Thoracic aorta (tissue), 2 donors: Measurements from ENCODE around the gene PHIP. TPM values are rescaled to one million over a fixed set of nuclear protein-coding genes. Genes with fewer than 3 reads are reported as not detected.
A peak's percentile ranks its signal among the peaks of the same experiment; 100 is the strongest.

Experiments
- ATAC-seq: fragments of 150-250 bp; one replicate; pipeline ENCODE4 v1.8.0; 2017; ENCODE audit warnings: low read depth; ENCODE audit not compliant: insufficient number of reproducible peaks, low FRiP score
- DNase-seq: peaks from one replicate; pipeline ENCODE4 v3.0.0-alpha.2; 2020; ENCODE audit warnings: low spot score
- H3K27ac ChIP-seq, 2 donors: fragments of 200-600 bp; sonication (generic); 1 replicate in 1 of 2; 2 replicates in 1 of 2; pipeline ENCODE4 v1.5.1; 2016; ENCODE audit warnings: mild to moderate bottlenecking in 2 of 2, moderate library complexity in 2 of 2
- H3K27me3 ChIP-seq: fragments of 200-600 bp; sonication (generic); replicated peaks from 2 replicates; pipeline ENCODE4 v1.6.0; 2016; ENCODE audit warnings: mild to moderate bottlenecking; ENCODE audit not compliant: insufficient read depth
- H3K36me3 ChIP-seq: fragments of 200-600 bp; sonication (generic); one replicate; pipeline ENCODE4 v1.5.1; 2016
- H3K4me1 ChIP-seq, 2 donors: fragments of 200-600 bp; sonication (generic); 1 replicate in 1 of 2; 2 replicates in 1 of 2; pipeline versions ENCODE4 v1.5.1 to v1.6.0; 2016; ENCODE audit warnings: low read depth in 2 of 2, mild to moderate bottlenecking in 1 of 2; ENCODE audit not compliant: control insufficient read depth in 1 of 2
- H3K4me3 ChIP-seq: fragments of 200-600 bp; sonication (generic); 2 replicates; pipeline ENCODE4 v1.5.1; 2016; ENCODE audit warnings: mild to moderate bottlenecking
- H3K9me3 ChIP-seq: fragments of 200-600 bp; sonication (generic); 2 replicates; pipeline ENCODE4 v1.5.1; 2016
- CTCF ChIP-seq: fragments of 200-600 bp; sonication (generic); IDR thresholded peaks from one replicate; pipeline ENCODE4 v1.5.1; 2019; ENCODE audit warnings: antibody characterized with exemption
- total RNA-seq, 2 donors: library from RNA; depleted of rRNA; stranded (reverse); fragments of >200 nt; gene quantifications; one replicate each; pipeline versions ENCODE4 v1.1.0 to v1.2.3, GENCODE V29; 2016

PHIP gene
- total RNA-seq, 2 donors from 2014 or later, result 25.0 to 35.6 TPM

GRCh38 chr6:79072640-79073181, 5.3 kb downstream of the PHIP start:
- Histone ChIP-seq H3K36me3 (no peaks in the 10 kb centered on the region), H3K27me3 (no peaks in the 10 kb centered on the region), H3K27ac (no peak overlapping the region), H3K4me3 (no peak overlapping the region), H3K4me1 (peaks cover 59 to 67% of the 10 kb centered on the region in 2 donors), H3K9me3 (no peaks in the 10 kb centered on the region)
- no peak for DNase-seq
- no peak for ATAC-seq
- no peak for TF ChIP-seq CTCF

GRCh38 chr6:79071547-79071946, 6.5 kb downstream of the PHIP start:
- H3K4me1 ChIP-seq, result peaks cover 62 to 71% of the 10 kb centered on the region in 2 donors

GRCh38 chr6:79070206-79070825, 7.7 kb downstream of the PHIP start:
- Histone ChIP-seq H3K4me1 (peaks cover 55 to 70% of the 10 kb centered on the region in 2 donors), H3K9me3 (no peaks in the 10 kb centered on the region), H3K27me3 (no peaks in the 10 kb centered on the region), H3K27ac (no peak overlapping the region), H3K4me3 (peak overlapping the region; percentile 49), H3K36me3 (no peaks in the 10 kb centered on the region)
- ATAC-seq (no peak), DNase-seq (no peak)
- TF ChIP-seq CTCF, result no peak

More at GRCh38 chr6:79071547-79071946, 6.5 kb downstream of the PHIP start:
- Histone ChIP-seq H3K4me3 (no peak overlapping the region), H3K27ac (no peak overlapping the region), H3K9me3 (no peaks in the 10 kb centered on the region), H3K27me3 (no peaks in the 10 kb centered on the region), H3K36me3 (no peaks in the 10 kb centered on the region)
- ATAC-seq (no peak), DNase-seq (no peak)
- no peak for TF ChIP-seq CTCF

- Histone ChIP-seq H3K27ac (no peak overlapping the region), H3K4me1 (peaks cover 43 to 55% of the 10 kb centered on the region in 2 donors), H3K9me3 (no peaks in the 10 kb centered on the region), H3K27me3 (no peaks in the 10 kb centered on the region), H3K4me3 (no peak overlapping the region), H3K36me3 (no peaks in the 10 kb centered on the region)
- no peak for DNase-seq
- no peak for TF ChIP-seq CTCF
- ATAC-seq, result no peak
Measured at GRCh38 chr6:79066828-79067227, 11.2 kb downstream of the PHIP start.

- H3K4me1 ChIP-seq, result peaks cover 40 to 51% of the 10 kb centered on the region in 2 donors
- H3K27ac ChIP-seq, result no peak overlapping the region
- no peaks in the 10 kb centered on the region for H3K27me3 ChIP-seq
- DNase-seq, result no peak
- no peaks in the 10 kb centered on the region for H3K9me3 ChIP-seq
- no peak for TF ChIP-seq CTCF
- no peaks in the 10 kb centered on the region for H3K36me3 ChIP-seq
- no peak for ATAC-seq
- no peak overlapping the region for H3K4me3 ChIP-seq
Measured at GRCh38 chr6:79066330-79066729, 11.7 kb downstream of the PHIP start.
